H1 (cell line): ENCODE measurements around the gene RPUSD4. TPM values are rescaled to one million over a fixed set of nuclear protein-coding genes. Genes with fewer than 3 reads are reported as not detected.

Experiments used
- CBX5 ChIP-seq: fragments of 300-800, 300-1000 bp; sonication (generic); IDR thresholded peaks from 2 replicates; pipeline ENCODE4 v1.7.1; 2016; ENCODE audit warnings: antibody characterized with exemption, low read length, low read depth
- CEBPB ChIP-seq: IDR thresholded peaks from 2 replicates; pipeline ENCODE4 v1.6.1; 2012; ENCODE audit warnings: low read depth, low read length
- CHD1 ChIP-seq: IDR thresholded peaks from 2 replicates; pipeline ENCODE4 v1.6.1; 2012; ENCODE audit warnings: low read depth, low read length, improper control_type of control experiment
- CHD7 ChIP-seq: fragments of 300-600 bp; sonication (generic); IDR thresholded peaks from 2 replicates; pipeline ENCODE4 v1.7.1; 2012; ENCODE audit warnings: low read length, moderate library complexity, mild to moderate bottlenecking, inconsistent platforms; ENCODE audit not compliant: insufficient replicate concordance
- EZH2 ChIP-seq: fragments of 200-600 bp; sonication (generic); IDR thresholded peaks from 2 replicates; pipeline ENCODE4 v1.7.1; 2012; ENCODE audit warnings: low read depth, mild to moderate bottlenecking, moderate library complexity, low read length, inconsistent platforms; ENCODE audit not compliant: severe bottlenecking
- FOSL1 ChIP-seq: IDR thresholded peaks from 2 replicates; pipeline ENCODE4 v1.6.1; 2011; ENCODE audit warnings: mild to moderate bottlenecking, low read depth, low read length, moderate library complexity; ENCODE audit not compliant: insufficient read depth
- HDAC6 ChIP-seq: IDR thresholded peaks from one replicate; pipeline ENCODE4 v1.7.1; 2012; ENCODE audit warnings: low read depth, mild to moderate bottlenecking, inconsistent platforms, low read length, moderate library complexity
- NRF1 ChIP-seq: IDR thresholded peaks from 2 replicates; pipeline ENCODE4 v1.6.1; 2011; ENCODE audit warnings: mild to moderate bottlenecking, low read depth, low read length, improper control_type of control experiment
- POLR2AphosphoS5 ChIP-seq: IDR thresholded peaks from 2 replicates; pipeline ENCODE4 v1.6.1; 2011; ENCODE audit warnings: low read depth, low read length
- RXRA ChIP-seq: IDR thresholded peaks from 2 replicates; pipeline ENCODE4 v1.6.1; 2011; ENCODE audit warnings: low read depth, mild to moderate bottlenecking, low read length, moderate library complexity; ENCODE audit not compliant: insufficient read depth
- SRF ChIP-seq: IDR thresholded peaks from 2 replicates; pipeline ENCODE4 v1.6.1; 2011; ENCODE audit warnings: mild to moderate bottlenecking, low read depth, low read length, moderate library complexity
- polyA plus RNA-seq, 7 experiments: library from polyadenylated mRNA; depleted of rRNA in 3 of 7; stranded (reverse) in 5 of 7; unstranded in 2 of 7; fragments of >200 nt in 5 of 7; fragments of 200-250 nt in 2 of 7; gene quantifications; 1 replicate in 5 of 7; 2 replicates in 1 of 7; 4 replicates in 1 of 7; pipeline versions ENCODE4 v1.2.1 to v1.2.3, GENCODE V29; 2011 to 2013; ENCODE audit warnings: missing spikeins in 2 of 7, mixed read lengths in 2 of 7
- total RNA-seq: library from RNA; stranded (reverse); fragmentation: NEBNext Ultra II Directional; extraction: Animal tissue kit (Norgen Biotek cat#: 25700); gene quantifications from 2 replicates; pipeline ENCODE4 v1.2.1, GENCODE V29; 2021
- TF ChIP-seq, protein P1 (sequence below): IDR thresholded peaks from 2 replicates; pipeline ENCODE4 v1.6.1; 2011; ENCODE audit warnings: low read depth, mild to moderate bottlenecking, low read length; ENCODE audit not compliant: insufficient read depth

The RPUSD4 gene
- total and polyA plus RNA-seq, 2 of the 8 experiments (the other 6 are each of a cell fraction or from before 2014, with no cell fraction given): 36.1 to 50.7 TPM

- TF ChIP-seq CHD7: no peak
- TF ChIP-seq HDAC6: no peak
- no peak for TF ChIP-seq SRF
- no peak for TF ChIP-seq NRF1
- TF ChIP-seq FOSL1: no peak
- no peak for TF ChIP-seq CBX5
- TF ChIP-seq, protein P1, sequence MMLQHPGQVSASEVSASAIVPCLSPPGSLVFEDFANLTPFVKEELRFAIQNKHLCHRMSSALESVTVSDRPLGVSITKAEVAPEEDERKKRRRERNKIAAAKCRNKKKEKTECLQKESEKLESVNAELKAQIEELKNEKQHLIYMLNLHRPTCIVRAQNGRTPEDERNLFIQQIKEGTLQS: no peak
- TF ChIP-seq EZH2: no peak
- no peak for TF ChIP-seq CEBPB
- TF ChIP-seq POLR2AphosphoS5: no peak
- TF ChIP-seq CHD1: no peak
- TF ChIP-seq RXRA: no peak
Measured at GRCh38 chr11:126167488-126167887, 44.0 kb downstream of the RPUSD4 start (continued).
